Endodermal cell (in vitro differentiated cells): ENCODE results near the gene EVI5L. TPM values are rescaled to one million over a fixed set of nuclear protein-coding genes. Genes with fewer than 3 reads are reported as not detected.

Experiments
- DNase-seq: peaks from one replicate; pipeline ENCODE4 v3.0.0-alpha.2; 2017
- H3K27ac ChIP-seq: 2 replicates; pipeline ENCODE4 v1.5.1; 2013; ENCODE audit warnings: mild to moderate bottlenecking, low read depth, low read length, moderate library complexity
- H3K27me3 ChIP-seq: 2 replicates; pipeline ENCODE4 v1.6.1; 2013; ENCODE audit warnings: mild to moderate bottlenecking, low read length, moderate library complexity; ENCODE audit not compliant: insufficient read depth, control insufficient read depth, poor library complexity, severe bottlenecking
- H3K36me3 ChIP-seq: 2 replicates; pipeline ENCODE4 v1.7.0; 2013; ENCODE audit warnings: mild to moderate bottlenecking, low read length, moderate library complexity; ENCODE audit not compliant: control insufficient read depth, insufficient read depth
- H3K4me1 ChIP-seq: one replicate; pipeline ENCODE4 v1.7.0; 2013; ENCODE audit warnings: low read length; ENCODE audit not compliant: control insufficient read depth, insufficient read depth
- H3K4me3 ChIP-seq: 2 replicates; pipeline ENCODE4 v1.5.1; 2013; ENCODE audit warnings: mild to moderate bottlenecking, low read length, moderate library complexity
- H3K9ac ChIP-seq: 2 replicates; pipeline ENCODE4 v1.6.1; 2013; ENCODE audit warnings: mild to moderate bottlenecking, low read length, moderate library complexity; ENCODE audit not compliant: poor library complexity, severe bottlenecking; ENCODE audit errors: extremely low read depth
- H3K9me3 ChIP-seq: 2 replicates; pipeline ENCODE4 v1.6.1; 2013; ENCODE audit warnings: mild to moderate bottlenecking, low read length, moderate library complexity; ENCODE audit not compliant: control insufficient read depth
- H3K27ac Mint-ChIP-seq: 2 replicates; pipeline ENCODE4 v1.8.0; 2020; ENCODE audit warnings: mixed read lengths
- H3K27me3 Mint-ChIP-seq: 2 replicates; pipeline ENCODE4 v1.8.0; 2021; ENCODE audit warnings: mild to moderate bottlenecking, mixed read lengths; ENCODE audit not compliant: insufficient read depth
- H3K36me3 Mint-ChIP-seq: 2 replicates; pipeline ENCODE4 v1.8.0; 2020; ENCODE audit warnings: low read depth, mixed read lengths
- H3K4me1 Mint-ChIP-seq: 2 replicates; pipeline ENCODE4 v1.8.0; 2020; ENCODE audit warnings: mixed read lengths
- H3K4me3 Mint-ChIP-seq: 2 replicates; pipeline ENCODE4 v1.8.0; 2020; ENCODE audit warnings: mild to moderate bottlenecking, moderate library complexity, mixed read lengths
- H3K9me3 Mint-ChIP-seq: 2 replicates; pipeline ENCODE4 v1.8.0; 2020; ENCODE audit warnings: mild to moderate bottlenecking, mixed read lengths
- CTCF ChIP-seq: fragments of 200-600 bp; sonication (generic); conservative IDR thresholded peaks from 2 replicates; pipeline ENCODE4 v1.5.0; 2021; ENCODE audit warnings: antibody characterized with exemption, mild to moderate bottlenecking
- WGBS, 2 experiments: methylation state at CpG; one replicate each; pipeline versions ENCODE4 v1.1.5 to v1.1.7; 2013; ENCODE audit warnings: missing lambda C conversion rate in 2 of 2, mixed read lengths in 1 of 2; ENCODE audit not compliant: insufficient coverage in 1 of 2, insufficient read length in 1 of 2; 5-methylcytosine and 5-hydroxymethylcytosine counted together
- total RNA-seq, 2 donors: library from RNA; stranded (reverse); fragmentation: NEBNext Ultra II Directional in 1 of 2; extraction: Animal tissue kit (Norgen Biotek cat#: 25700) in 1 of 2; gene quantifications; 2 replicates in 1 of 2; 3 replicates in 1 of 2; pipeline ENCODE4 v1.2.1, GENCODE V29; 2021

The EVI5L gene
- total RNA-seq, 2 donors from 2014 or later: 6.4 to 9.2 TPM

- H3K36me3 ChIP-seq: no peaks in the 10 kb centered on the region
- H3K27ac ChIP-seq: no peak overlapping the region
- no peak overlapping the region for H3K27ac Mint-ChIP-seq
- peaks cover 70% of the 10 kb centered on the region for H3K27me3 Mint-ChIP-seq
- H3K4me1 Mint-ChIP-seq: peaks cover 3% of the 10 kb centered on the region
- H3K27me3 ChIP-seq: peaks cover 41% of the 10 kb centered on the region
- 70% methylated on average over 28 of the region's 30 CpGs; no CpG with 5 or more reads in 1 of the 2 experiments for WGBS, 2 experiments
- no peak overlapping the region for H3K4me3 Mint-ChIP-seq
- H3K4me1 ChIP-seq: no peaks in the 10 kb centered on the region
- peaks cover 1% of the 10 kb centered on the region for H3K9me3 Mint-ChIP-seq
- H3K9ac ChIP-seq: no peak overlapping the region
- H3K36me3 Mint-ChIP-seq: no peaks in the 10 kb centered on the region
- H3K9me3 ChIP-seq: no peaks in the 10 kb centered on the region
- peak; percentile 92 for DNase-seq
- no peak overlapping the region for H3K4me3 ChIP-seq
- no peak for TF ChIP-seq CTCF
These were observed 40.0 kb downstream of the EVI5L start for GRCh38 chr19:7869910-7870511.

- H3K27me3 Mint-ChIP-seq: peaks cover 70% of the 10 kb centered on the region
- Histone ChIP-seq H3K9me3 (no peaks in the 10 kb centered on the region), H3K9ac (no peak overlapping the region), H3K4me1 (no peaks in the 10 kb centered on the region), H3K27ac (peak overlapping the region; percentile 94), H3K27me3 (peaks cover 33% of the 10 kb centered on the region), H3K36me3 (no peaks in the 10 kb centered on the region), H3K4me3 (no peak overlapping the region)
- 42 to 85% methylated on average over 5 to 11 of the region's 11 CpGs for WGBS, 2 experiments
- peaks cover 3% of the 10 kb centered on the region for H3K4me1 Mint-ChIP-seq
- H3K4me3 Mint-ChIP-seq: peak overlapping the region; percentile 36
- peaks cover 1% of the 10 kb centered on the region for H3K9me3 Mint-ChIP-seq
- DNase-seq: peak; percentile 92
- H3K36me3 Mint-ChIP-seq: no peaks in the 10 kb centered on the region
- H3K27ac Mint-ChIP-seq: peak overlapping the region; percentile 95
- no peak for TF ChIP-seq CTCF
These were observed 40.8 kb downstream of the EVI5L start for GRCh38 chr19:7870571-7871436.

- Mint-ChIP-seq H3K4me3 (peak overlapping the region; percentile 36), H3K27me3 (peaks cover 68% of the 10 kb centered on the region), H3K27ac (peak overlapping the region; percentile 95), H3K36me3 (no peaks in the 10 kb centered on the region), H3K9me3 (peaks cover 1% of the 10 kb centered on the region), H3K4me1 (peaks cover 3% of the 10 kb centered on the region)
- H3K9ac ChIP-seq: no peak overlapping the region
- H3K9me3 ChIP-seq: no peaks in the 10 kb centered on the region
- no peak overlapping the region for H3K4me3 ChIP-seq
- 5 to 14% methylated on average over 17 to 33 of the region's 33 CpGs for WGBS, 2 experiments
- peak; percentile 100 for DNase-seq
- H3K27me3 ChIP-seq: peaks cover 24% of the 10 kb centered on the region
- peak overlapping the region; percentile 94 for H3K27ac ChIP-seq
- TF ChIP-seq CTCF: no peak
- no peaks in the 10 kb centered on the region for H3K36me3 ChIP-seq
- no peaks in the 10 kb centered on the region for H3K4me1 ChIP-seq
These were observed 41.7 kb downstream of the EVI5L start for GRCh38 chr19:7871437-7872305.
